ENCODE measurements around the gene SHTN1.

Gene SHTN1

DNA sequence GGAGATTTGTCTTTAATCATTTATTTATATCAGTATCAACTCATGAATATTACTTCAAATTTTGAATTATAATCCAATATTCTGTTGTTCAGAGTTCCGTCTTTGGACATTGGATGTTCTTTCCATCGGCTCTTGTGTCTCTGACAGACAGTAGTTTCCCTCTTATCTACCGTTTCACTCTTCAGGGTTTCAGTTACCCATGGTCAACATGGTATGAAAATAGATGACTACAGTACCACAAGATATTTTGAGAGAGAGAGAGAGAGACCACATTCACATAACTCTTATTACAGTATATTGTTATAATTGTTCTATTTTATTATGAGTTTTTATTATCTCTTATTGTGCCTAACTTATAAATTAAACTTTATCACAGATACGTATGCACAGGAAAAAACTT lies 6.8 kb downstream of the SHTN1 start:
- no peak overlapping the region for H3K27ac Mint-ChIP-seq
- peaks cover 10% of the 10 kb centered on the region for H3K27me3 Mint-ChIP-seq (ENCODE audit: low read depth, poor library complexity)
- H3K4me1 Mint-ChIP-seq: no peaks in the 10 kb centered on the region
- no peak overlapping the region for H3K4me3 Mint-ChIP-seq
- H3K36me3 Mint-ChIP-seq (ENCODE audit: low read depth): peaks cover 9% of the 10 kb centered on the region
- TF ChIP-seq, protein P1, sequence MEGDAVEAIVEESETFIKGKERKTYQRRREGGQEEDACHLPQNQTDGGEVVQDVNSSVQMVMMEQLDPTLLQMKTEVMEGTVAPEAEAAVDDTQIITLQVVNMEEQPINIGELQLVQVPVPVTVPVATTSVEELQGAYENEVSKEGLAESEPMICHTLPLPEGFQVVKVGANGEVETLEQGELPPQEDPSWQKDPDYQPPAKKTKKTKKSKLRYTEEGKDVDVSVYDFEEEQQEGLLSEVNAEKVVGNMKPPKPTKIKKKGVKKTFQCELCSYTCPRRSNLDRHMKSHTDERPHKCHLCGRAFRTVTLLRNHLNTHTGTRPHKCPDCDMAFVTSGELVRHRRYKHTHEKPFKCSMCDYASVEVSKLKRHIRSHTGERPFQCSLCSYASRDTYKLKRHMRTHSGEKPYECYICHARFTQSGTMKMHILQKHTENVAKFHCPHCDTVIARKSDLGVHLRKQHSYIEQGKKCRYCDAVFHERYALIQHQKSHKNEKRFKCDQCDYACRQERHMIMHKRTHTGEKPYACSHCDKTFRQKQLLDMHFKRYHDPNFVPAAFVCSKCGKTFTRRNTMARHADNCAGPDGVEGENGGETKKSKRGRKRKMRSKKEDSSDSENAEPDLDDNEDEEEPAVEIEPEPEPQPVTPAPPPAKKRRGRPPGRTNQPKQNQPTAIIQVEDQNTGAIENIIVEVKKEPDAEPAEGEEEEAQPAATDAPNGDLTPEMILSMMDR (IDR thresholded peaks at IDR 0.05): no peak
- no peaks in the 10 kb centered on the region for H3K9me3 Mint-ChIP-seq
- DNase-seq: no peak

DNA sequence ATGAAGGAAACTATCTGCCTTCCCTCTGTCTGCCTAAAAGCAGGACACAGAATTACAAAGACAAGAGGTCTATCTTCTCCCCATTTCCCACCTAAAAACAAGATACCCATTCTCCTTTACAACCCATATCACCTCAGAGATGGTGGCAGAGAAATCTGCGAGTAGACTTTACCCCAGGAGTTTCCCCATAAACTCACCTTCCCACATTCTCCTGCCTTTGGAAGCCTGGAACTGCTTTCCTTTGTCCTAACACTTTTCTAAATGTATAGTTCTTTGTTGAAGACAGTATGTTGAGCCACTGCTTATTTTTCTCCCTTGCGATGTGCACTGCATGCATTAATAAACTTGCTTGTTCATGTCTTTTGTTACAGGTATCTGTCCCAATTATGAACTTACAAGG lies 8.0 kb downstream of the SHTN1 start:
- no peak overlapping the region for H3K27ac Mint-ChIP-seq
- H3K4me3 Mint-ChIP-seq: no peak overlapping the region
- H3K9me3 Mint-ChIP-seq: no peaks in the 10 kb centered on the region
- TF ChIP-seq, protein P1 (IDR thresholded peaks at IDR 0.05): no peak
- H3K27me3 Mint-ChIP-seq (ENCODE audit: low read depth, poor library complexity): peaks cover 3% of the 10 kb centered on the region
- H3K4me1 Mint-ChIP-seq: no peaks in the 10 kb centered on the region
- H3K36me3 Mint-ChIP-seq (ENCODE audit: low read depth): peaks cover 9% of the 10 kb centered on the region
- no peak for DNase-seq

DNA sequence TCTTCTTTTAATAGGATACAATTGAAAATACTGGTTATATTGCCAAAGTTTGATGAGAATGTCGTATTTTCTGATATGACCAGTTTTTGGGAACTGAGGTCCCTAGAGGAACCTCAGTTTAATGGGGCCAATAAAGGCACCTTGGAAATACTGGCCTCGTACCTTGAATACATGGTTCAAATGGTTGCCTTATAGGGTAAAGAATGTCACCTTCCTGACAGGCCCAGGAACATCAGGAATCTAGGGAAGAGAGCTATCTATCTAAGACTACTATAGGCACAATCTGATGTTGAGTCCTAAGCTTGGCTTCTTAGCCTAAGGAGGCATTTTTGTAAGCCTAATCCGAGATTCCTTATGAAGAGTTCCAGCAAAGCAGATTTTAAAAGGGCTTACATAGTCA lies 9.3 kb downstream of the SHTN1 start:
- Mint-ChIP-seq H3K9me3 (no peaks in the 10 kb centered on the region), H3K27me3 (ENCODE audit: low read depth, poor library complexity) (peaks cover 3% of the 10 kb centered on the region), H3K4me1 (peaks cover 2% of the 10 kb centered on the region), H3K36me3 (ENCODE audit: low read depth) (peaks cover 9% of the 10 kb centered on the region), H3K27ac (no peak overlapping the region), H3K4me3 (no peak overlapping the region)
- no peak for DNase-seq
- TF ChIP-seq, protein P1 (IDR thresholded peaks at IDR 0.05): no peak

DNA sequence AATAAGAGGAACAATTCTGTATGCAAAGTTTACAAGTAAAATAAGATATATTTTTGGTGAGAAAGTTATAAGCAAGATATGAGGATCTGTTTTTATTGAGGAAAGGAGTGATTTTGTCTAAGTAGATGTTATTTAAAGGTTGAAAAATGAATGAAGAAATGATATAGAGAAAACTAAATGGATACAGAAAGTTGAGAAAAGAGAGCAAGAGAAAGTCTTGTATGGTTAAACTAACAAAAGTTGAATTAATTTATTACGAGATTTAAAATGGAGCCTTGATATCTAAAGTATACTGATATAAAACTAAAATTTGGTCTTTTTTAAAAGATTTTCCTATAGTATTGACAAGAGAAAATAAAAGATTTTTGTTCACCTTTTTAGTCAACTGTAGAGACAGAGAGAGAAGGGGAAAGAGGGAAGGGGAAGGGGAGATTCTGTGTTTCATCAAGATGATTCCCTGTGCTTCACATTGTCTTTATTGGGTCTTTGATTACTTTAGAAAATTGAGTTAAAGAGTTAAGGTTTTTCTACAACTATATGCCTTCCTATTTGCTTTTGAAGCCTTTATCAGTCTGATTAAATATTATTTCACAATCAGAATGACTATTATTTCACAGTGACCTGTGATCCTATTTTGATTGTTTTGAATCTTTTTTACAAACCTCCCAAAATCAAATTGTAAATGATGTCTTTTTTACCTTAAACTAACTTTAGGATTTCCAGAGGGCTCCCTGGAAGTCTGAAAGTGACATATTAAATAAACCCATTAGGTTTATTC lies 10.7 kb downstream of the SHTN1 start:
- Mint-ChIP-seq H3K9me3 (no peaks in the 10 kb centered on the region), H3K4me1 (peaks cover 15% of the 10 kb centered on the region), H3K36me3 (ENCODE audit: low read depth) (peaks cover 8% of the 10 kb centered on the region), H3K4me3 (no peak overlapping the region), H3K27me3 (ENCODE audit: low read depth, poor library complexity) (peaks cover 6% of the 10 kb centered on the region), H3K27ac (no peak overlapping the region)
- DNase-seq: no peak
- TF ChIP-seq, protein P1 (IDR thresholded peaks at IDR 0.05): no peak

DNA sequence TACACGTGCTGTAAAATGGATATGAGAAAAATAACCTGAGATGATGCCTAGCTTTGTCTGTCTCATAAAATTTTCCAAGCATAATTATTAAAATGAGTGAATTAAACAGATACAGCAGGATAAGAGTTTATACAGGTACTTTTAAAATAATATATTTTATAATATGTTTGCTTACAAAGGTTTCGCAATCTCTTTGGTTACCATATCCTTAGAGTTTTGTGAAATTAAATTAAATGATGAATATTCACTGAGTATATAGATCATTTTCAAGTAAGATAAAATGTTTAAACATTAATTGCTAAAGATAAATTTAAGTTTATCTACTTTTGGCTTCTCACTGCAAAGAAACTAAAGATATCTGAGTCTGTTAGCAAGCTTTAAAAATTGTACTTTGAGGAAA lies 11.4 kb downstream of the SHTN1 start:
- Mint-ChIP-seq H3K4me3 (no peak overlapping the region), H3K9me3 (no peaks in the 10 kb centered on the region), H3K36me3 (ENCODE audit: low read depth) (peaks cover 1% of the 10 kb centered on the region), H3K4me1 (peaks cover 19% of the 10 kb centered on the region), H3K27me3 (ENCODE audit: low read depth, poor library complexity) (peaks cover 6% of the 10 kb centered on the region), H3K27ac (no peak overlapping the region)
- no peak for DNase-seq
- TF ChIP-seq, protein P1 (IDR thresholded peaks at IDR 0.05): no peak

DNA sequence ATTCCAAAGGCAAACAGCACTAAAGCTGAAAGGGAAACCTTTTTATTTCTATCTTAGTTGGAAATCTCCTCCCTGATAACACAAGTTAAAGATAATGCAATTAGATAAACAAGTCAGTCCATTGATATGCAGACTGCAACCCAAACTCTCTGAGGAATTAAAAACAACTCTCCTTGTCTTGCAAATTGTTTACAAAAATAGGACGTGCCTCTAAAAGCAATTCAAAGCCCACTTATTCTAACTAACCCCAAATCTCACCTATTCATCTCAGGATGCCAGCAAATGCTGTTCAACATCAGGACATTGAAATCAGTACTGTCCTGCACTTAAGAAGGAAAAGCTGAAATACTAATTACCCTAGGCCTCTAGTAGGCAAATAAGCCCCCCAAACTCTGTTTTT lies 12.8 kb downstream of the SHTN1 start:
- Mint-ChIP-seq H3K36me3 (ENCODE audit: low read depth) (no peaks in the 10 kb centered on the region), H3K27me3 (ENCODE audit: low read depth, poor library complexity) (peaks cover 6% of the 10 kb centered on the region), H3K27ac (no peak overlapping the region), H3K4me1 (peaks cover 19% of the 10 kb centered on the region), H3K4me3 (no peak overlapping the region), H3K9me3 (no peaks in the 10 kb centered on the region)
- TF ChIP-seq, protein P1 (IDR thresholded peaks at IDR 0.05): no peak
- no peak for DNase-seq
